PFSK-1 (cell line): ENCODE measurements around the gene FATE1.

Source experiments
- FOXP2 ChIP-seq: optimal IDR thresholded peaks from 2 replicates; pipeline ENCODE3; 2011; ENCODE audit warnings: borderline replicate concordance, control low read depth, inconsistent platforms; ENCODE audit not compliant: insufficient read depth; ENCODE audit errors: extremely low read length, extremely low read depth
- POLR2AphosphoS5 ChIP-seq: IDR thresholded peaks from 2 replicates; pipeline ENCODE4 v1.6.1; 2012; ENCODE audit warnings: low read depth, mild to moderate bottlenecking, control low read depth, low read length, moderate library complexity
- SIN3A ChIP-seq: IDR thresholded peaks from 2 replicates; pipeline ENCODE4 v1.6.1; 2012; ENCODE audit warnings: mild to moderate bottlenecking, low read length, moderate library complexity, borderline replicate concordance; ENCODE audit not compliant: insufficient read depth

- no peak for TF ChIP-seq POLR2AphosphoS5
- no peak for TF ChIP-seq SIN3A
- TF ChIP-seq FOXP2: no peak
These were observed 43.3 kb downstream of the FATE1 start for GRCh38 chrX:151759041-151759708.
